ENCODE measurements around the gene PDK3.

PDK3 gene

GRCh38 chrX:24563291-24564010, 98.4 kb downstream of the PDK3 start:
- no peak for DNase-seq

- no peak for DNase-seq
These were observed 101.2 kb downstream of the PDK3 start for GRCh38 chrX:24566240-24566639.

GRCh38 chrX:24567169-24567568, 102.1 kb downstream of the PDK3 start:
- DNase-seq, result no peak

GRCh38 chrX:24574743-24575142, 109.7 kb downstream of the PDK3 start:
- no peak for DNase-seq

GRCh38 chrX:24575496-24575895, 110.4 kb downstream of the PDK3 start:
- no peak for DNase-seq

- DNase-seq, result no peak
These were observed 112.0 kb downstream of the PDK3 start for GRCh38 chrX:24577091-24577490.

Measured in EL (cell line).